Loucy (cell line): ENCODE measurements around the gene SLC4A11.

Experiments
- H2AFZ ChIP-seq: fragments of 200-600 bp; sonication (generic); 2 replicates; pipeline ENCODE4 v1.6.0; 2016; ENCODE audit warnings: antibody characterized with exemption, mild to moderate bottlenecking, low read length, moderate library complexity
- H3F3A ChIP-seq: fragments of 200-600 bp; 2 replicates; pipeline ENCODE4 v1.6.0; 2016; ENCODE audit warnings: antibody characterized with exemption, low read depth, mild to moderate bottlenecking
- H3K27me3 ChIP-seq: fragments of 200-600 bp; sonication (generic); 2 replicates; pipeline ENCODE4 v1.6.1; 2014; ENCODE audit warnings: low read length, mild to moderate bottlenecking; ENCODE audit not compliant: insufficient read depth, poor library complexity, severe bottlenecking
- H3K36me3 ChIP-seq: fragments of 200-600 bp; sonication (generic); 2 replicates; pipeline ENCODE4 v1.6.1; 2016; ENCODE audit warnings: low read length; ENCODE audit not compliant: insufficient read depth
- H3K4me1 ChIP-seq: fragments of 200-600 bp; sonication (generic); 2 replicates; pipeline ENCODE4 v1.5.1; 2014; ENCODE audit warnings: low read length, mild to moderate bottlenecking; ENCODE audit not compliant: insufficient read depth, poor library complexity, severe bottlenecking
- H3K4me2 ChIP-seq: fragments of 200-600 bp; sonication (generic); 2 replicates; pipeline ENCODE4 v1.6.0; 2014; ENCODE audit warnings: antibody characterized with exemption, low read length, low read depth, mild to moderate bottlenecking; ENCODE audit not compliant: poor library complexity, severe bottlenecking
- H3K4me3 ChIP-seq: fragments of 200-600 bp; sonication (generic); 2 replicates; pipeline ENCODE4 v1.5.1; 2014; ENCODE audit warnings: low read length, mild to moderate bottlenecking, mixed read lengths; ENCODE audit not compliant: poor library complexity, severe bottlenecking
- H3K79me2 ChIP-seq: fragments of 200-600 bp; sonication (generic); 2 replicates; pipeline ENCODE4 v1.6.1; 2014; ENCODE audit warnings: low read length; ENCODE audit not compliant: insufficient read depth
- H3K9ac ChIP-seq: fragments of 200-600 bp; sonication (generic); 2 replicates; pipeline ENCODE4 v1.6.0; 2014; ENCODE audit warnings: mild to moderate bottlenecking, low read depth, low read length, moderate library complexity; ENCODE audit not compliant: poor library complexity, severe bottlenecking
- H3K9me2 ChIP-seq: fragments of 200-600 bp; sonication (generic); replicated peaks from 2 replicates; pipeline ENCODE4 v1.6.1; 2016; ENCODE audit warnings: low read depth, low read length, mixed read lengths
- H3K9me3 ChIP-seq: fragments of 200-600 bp; sonication (generic); 2 replicates; pipeline ENCODE4 v1.6.1; 2014; ENCODE audit warnings: mild to moderate bottlenecking, antibody characterized with exemption, low read length, low read depth; ENCODE audit not compliant: insufficient read depth
- H4K20me1 ChIP-seq: fragments of 200-600 bp; sonication (generic); 2 replicates; pipeline ENCODE4 v1.6.0; 2014; ENCODE audit warnings: antibody characterized with exemption, low read length, mild to moderate bottlenecking; ENCODE audit not compliant: insufficient read depth, poor library complexity, severe bottlenecking
- EZH2phosphoT487 ChIP-seq: fragments of 200-600 bp; IDR thresholded peaks from 2 replicates; pipeline ENCODE4 v1.6.1; 2018; ENCODE audit warnings: antibody characterized with exemption, mild to moderate bottlenecking, moderate library complexity, borderline replicate concordance
- TF ChIP-seq, protein P1 (sequence below): fragments of 200-600 bp; sonication (generic); conservative IDR thresholded peaks from 2 replicates; pipeline ENCODE4 v1.5.1; 2014; ENCODE audit warnings: mild to moderate bottlenecking, antibody characterized with exemption, low read length

SLC4A11 gene

DNA sequence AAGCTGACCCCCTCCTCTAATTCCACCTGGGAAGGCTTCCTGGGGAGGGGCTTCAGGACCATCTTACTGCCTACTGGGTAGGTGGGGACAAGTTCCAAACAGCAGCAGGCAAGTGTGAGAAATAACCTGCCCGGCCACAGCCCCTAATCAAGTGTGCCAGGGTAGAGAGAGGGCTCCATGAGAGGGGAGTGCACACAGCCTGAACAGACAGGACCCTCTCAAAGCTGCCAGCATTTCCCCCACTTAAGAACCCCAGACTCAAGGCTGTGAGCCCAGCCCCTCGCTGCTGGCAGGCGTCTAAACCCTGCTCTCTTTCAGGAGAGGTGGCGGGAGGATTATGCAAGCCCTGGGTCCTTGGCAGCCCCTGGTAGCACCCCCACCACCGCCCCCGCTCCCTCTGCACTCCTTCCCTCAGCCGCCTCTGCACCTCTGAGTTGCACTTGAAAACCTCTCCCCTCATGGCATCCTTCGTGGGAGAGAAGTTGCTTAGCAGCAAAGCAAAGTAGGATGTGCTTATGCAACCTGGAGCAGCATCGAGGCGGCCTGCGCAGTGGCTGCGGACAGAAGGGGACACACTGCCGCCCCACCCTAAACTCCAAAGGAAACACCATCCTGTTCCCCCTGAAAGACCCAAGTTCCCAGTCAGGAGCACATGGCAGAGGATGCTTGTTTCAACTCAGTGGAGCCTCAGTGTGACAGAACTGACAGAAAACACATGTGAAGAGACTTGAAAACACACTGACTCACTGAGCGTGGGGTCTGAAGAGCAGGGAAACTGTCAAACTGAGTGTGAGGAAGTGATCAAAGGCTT, 45.0 kb downstream of the SLC4A11 start:
- no peaks in the 10 kb centered on the region for H4K20me1 ChIP-seq
- no peak overlapping the region for H2AFZ ChIP-seq
- H3F3A ChIP-seq: no peaks in the 10 kb centered on the region
- no peaks in the 10 kb centered on the region for H3K27me3 ChIP-seq
- 0 out of 2 replicates have a peak, but pooled peaks cover 3% of the 10 kb centered on the region for H3K79me2 ChIP-seq
- TF ChIP-seq, protein P1, sequence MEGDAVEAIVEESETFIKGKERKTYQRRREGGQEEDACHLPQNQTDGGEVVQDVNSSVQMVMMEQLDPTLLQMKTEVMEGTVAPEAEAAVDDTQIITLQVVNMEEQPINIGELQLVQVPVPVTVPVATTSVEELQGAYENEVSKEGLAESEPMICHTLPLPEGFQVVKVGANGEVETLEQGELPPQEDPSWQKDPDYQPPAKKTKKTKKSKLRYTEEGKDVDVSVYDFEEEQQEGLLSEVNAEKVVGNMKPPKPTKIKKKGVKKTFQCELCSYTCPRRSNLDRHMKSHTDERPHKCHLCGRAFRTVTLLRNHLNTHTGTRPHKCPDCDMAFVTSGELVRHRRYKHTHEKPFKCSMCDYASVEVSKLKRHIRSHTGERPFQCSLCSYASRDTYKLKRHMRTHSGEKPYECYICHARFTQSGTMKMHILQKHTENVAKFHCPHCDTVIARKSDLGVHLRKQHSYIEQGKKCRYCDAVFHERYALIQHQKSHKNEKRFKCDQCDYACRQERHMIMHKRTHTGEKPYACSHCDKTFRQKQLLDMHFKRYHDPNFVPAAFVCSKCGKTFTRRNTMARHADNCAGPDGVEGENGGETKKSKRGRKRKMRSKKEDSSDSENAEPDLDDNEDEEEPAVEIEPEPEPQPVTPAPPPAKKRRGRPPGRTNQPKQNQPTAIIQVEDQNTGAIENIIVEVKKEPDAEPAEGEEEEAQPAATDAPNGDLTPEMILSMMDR: no peak
- no peak for TF ChIP-seq EZH2phosphoT487
- peaks cover 64% of the 10 kb centered on the region; the same call in 1 of the 2 replicates for H3K36me3 ChIP-seq
- no peak overlapping the region for H3K4me3 ChIP-seq
- no peak overlapping the region for H3K9ac ChIP-seq
- H3K4me2 ChIP-seq: no peak overlapping the region
- H3K9me2 ChIP-seq: no peaks in the 10 kb centered on the region
- H3K4me1 ChIP-seq: no peaks in the 10 kb centered on the region
- H3K9me3 ChIP-seq: no peaks in the 10 kb centered on the region

DNA sequence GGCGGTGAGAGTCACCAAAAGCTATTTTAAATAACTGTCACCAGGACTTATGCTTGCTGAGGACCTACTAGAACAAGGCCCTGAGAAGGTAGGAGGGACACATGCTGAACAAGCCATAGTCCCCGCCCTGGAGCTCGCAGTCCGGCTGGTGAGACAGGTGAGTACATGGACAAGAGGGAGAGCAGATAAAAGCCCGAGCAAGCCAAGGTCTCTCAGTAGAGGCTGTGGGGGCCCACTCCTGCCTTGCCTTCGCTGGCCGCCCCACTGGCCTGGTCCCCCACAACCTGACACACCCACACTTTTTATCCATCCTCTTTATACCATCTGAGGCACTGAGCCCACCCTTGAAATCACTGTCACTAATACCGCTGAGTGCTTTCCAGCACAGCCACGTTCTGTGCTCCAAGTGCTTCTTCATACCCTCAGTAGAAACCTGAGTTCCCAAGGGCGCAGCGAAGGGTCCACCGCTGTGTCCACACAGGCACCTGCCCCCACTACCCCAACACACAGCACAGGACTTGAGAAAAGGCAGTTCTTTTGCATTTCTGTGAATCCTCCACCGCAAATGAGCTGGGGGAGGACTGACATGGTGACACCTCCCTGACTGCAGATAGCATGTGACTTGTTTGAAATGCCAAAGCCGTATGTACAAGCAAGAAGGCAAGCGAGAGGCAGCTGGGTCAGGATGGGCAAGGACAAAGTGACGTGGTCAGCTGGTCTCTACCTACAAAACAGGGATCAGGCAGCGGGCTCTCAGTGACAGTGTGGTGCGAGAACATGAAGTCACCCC, 46.6 kb downstream of the SLC4A11 start:
- Histone ChIP-seq H3K4me3 (no peak overlapping the region), H3K36me3 (peaks cover 63% of the 10 kb centered on the region; the same call in 1 of the 2 replicates), H3K9ac (no peak overlapping the region), H3K27me3 (no peaks in the 10 kb centered on the region), H3K4me1 (no peaks in the 10 kb centered on the region), H3F3A (no peaks in the 10 kb centered on the region), H3K9me2 (no peaks in the 10 kb centered on the region), H3K9me3 (no peaks in the 10 kb centered on the region), H2AFZ (no peak overlapping the region), H4K20me1 (no peaks in the 10 kb centered on the region), H3K4me2 (no peak overlapping the region), H3K79me2 (0 out of 2 replicates have a peak, but pooled peaks cover 3% of the 10 kb centered on the region)
- TF ChIP-seq EZH2phosphoT487: no peak
- TF ChIP-seq, protein P1: no peak

DNA sequence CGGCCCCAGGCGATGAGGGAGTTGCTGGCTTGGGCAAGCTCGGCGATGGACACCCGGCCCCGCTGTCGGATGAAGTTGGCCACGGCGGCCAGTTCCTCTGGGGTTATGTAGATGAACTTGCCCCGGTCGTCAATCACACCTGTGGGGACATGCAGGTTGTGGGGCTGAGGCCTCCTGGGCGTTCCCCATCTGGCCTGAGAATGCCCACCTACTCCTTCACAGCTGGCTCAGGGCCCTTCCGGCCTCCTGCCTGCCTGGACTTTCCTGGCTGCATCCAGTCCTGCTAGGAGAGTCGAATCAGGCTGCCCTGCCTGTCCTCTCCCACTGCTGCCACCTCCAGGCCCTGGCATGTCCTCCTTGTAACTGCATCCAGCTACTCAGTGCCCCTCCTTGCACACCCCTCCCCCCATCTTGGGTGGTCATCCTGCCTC, 48.3 kb downstream of the SLC4A11 start:
- Histone ChIP-seq H3K4me2 (no peak overlapping the region), H3K36me3 (peaks cover 56% of the 10 kb centered on the region; the same call in 1 of the 2 replicates), H3K9me3 (no peaks in the 10 kb centered on the region)

More for the DNA sequence above, 48.3 kb downstream of the SLC4A11 start:
- Histone ChIP-seq H3K27me3 (no peaks in the 10 kb centered on the region), H3K4me1 (no peaks in the 10 kb centered on the region), H4K20me1 (no peaks in the 10 kb centered on the region), H3K9ac (no peak overlapping the region), H3K9me2 (no peaks in the 10 kb centered on the region), H3F3A (no peaks in the 10 kb centered on the region), H3K4me3 (no peak overlapping the region), H2AFZ (no peak overlapping the region), H3K79me2 (0 out of 2 replicates have a peak, but pooled peaks cover 2% of the 10 kb centered on the region)
- TF ChIP-seq EZH2phosphoT487: no peak
- TF ChIP-seq, protein P1: no peak
